Epithelial cell of proximal tubule (primary cell): ENCODE data around the gene ZFP57. TPM values are rescaled to one million over a fixed set of nuclear protein-coding genes. Genes with fewer than 3 reads are reported as not detected.
A peak's percentile ranks its signal among the peaks of the same experiment; 100 is the strongest.

Source experiments
- DNase-seq: peaks from one replicate; pipeline ENCODE4 v3.0.0-alpha.2; 2011; ENCODE audit warnings: low read depth
- H3K4me3 ChIP-seq: 2 replicates; pipeline ENCODE4 v1.5.1; 2011; ENCODE audit warnings: low read depth, mild to moderate bottlenecking, low read length
- total RNA-seq: library from RNA; depleted of rRNA; stranded (reverse); fragments of >200 nt; gene quantifications from 2 replicates; pipeline ENCODE4 v1.2.3, GENCODE V29; 2015
- TF ChIP-seq, protein P1 (sequence below): conservative IDR thresholded peaks from 2 replicates; pipeline ENCODE4 v1.5.1; 2012; ENCODE audit warnings: low read depth, mild to moderate bottlenecking, low read length

Gene ZFP57
- total RNA-seq, 1 donor from 2014 or later = 0.12 TPM

DNA sequence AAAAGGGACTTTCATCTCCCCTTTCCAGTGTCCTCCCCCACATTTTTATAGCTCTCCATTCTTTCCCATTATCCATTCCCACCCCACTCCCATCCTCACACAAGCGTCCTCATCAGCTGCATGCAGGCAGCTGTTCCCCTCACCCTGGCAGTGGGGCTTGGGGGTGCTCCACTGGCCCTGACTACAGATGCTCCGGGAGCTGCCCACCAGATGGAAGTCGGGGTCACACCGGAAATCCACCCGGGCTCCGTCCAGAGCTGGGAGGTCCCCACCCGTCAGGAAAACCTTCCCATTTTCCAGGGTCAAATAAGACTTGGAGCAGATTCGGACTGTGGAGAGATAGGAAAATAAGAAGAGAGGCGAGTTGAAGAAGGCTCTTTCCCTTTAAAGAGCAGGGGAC, 50.6 kb downstream of the ZFP57 start:
- no peak overlapping the region for H3K4me3 ChIP-seq
- DNase-seq = no peak
- TF ChIP-seq, protein P1, sequence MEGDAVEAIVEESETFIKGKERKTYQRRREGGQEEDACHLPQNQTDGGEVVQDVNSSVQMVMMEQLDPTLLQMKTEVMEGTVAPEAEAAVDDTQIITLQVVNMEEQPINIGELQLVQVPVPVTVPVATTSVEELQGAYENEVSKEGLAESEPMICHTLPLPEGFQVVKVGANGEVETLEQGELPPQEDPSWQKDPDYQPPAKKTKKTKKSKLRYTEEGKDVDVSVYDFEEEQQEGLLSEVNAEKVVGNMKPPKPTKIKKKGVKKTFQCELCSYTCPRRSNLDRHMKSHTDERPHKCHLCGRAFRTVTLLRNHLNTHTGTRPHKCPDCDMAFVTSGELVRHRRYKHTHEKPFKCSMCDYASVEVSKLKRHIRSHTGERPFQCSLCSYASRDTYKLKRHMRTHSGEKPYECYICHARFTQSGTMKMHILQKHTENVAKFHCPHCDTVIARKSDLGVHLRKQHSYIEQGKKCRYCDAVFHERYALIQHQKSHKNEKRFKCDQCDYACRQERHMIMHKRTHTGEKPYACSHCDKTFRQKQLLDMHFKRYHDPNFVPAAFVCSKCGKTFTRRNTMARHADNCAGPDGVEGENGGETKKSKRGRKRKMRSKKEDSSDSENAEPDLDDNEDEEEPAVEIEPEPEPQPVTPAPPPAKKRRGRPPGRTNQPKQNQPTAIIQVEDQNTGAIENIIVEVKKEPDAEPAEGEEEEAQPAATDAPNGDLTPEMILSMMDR = no peak

DNA sequence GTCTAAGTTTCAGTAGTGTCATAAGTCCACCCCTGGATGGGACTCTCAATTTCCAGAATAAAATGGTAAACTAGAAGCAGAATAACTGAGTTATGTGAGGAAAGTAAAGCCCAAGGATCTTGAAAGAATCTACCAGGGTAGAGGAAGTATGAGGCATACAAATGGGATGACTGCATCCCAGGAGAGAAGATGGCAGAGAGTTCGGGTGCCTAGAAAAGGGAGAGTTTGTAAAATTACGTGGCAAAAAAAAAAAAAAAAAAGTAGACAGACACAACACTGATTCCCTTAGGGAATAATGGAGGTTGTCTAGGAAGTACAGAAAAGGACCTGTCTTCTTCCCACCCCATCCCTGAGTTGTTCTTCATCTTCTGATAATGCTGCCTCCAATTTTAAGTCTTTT, 51.4 kb downstream of the ZFP57 start:
- TF ChIP-seq, protein P1 = no peak

DNA sequence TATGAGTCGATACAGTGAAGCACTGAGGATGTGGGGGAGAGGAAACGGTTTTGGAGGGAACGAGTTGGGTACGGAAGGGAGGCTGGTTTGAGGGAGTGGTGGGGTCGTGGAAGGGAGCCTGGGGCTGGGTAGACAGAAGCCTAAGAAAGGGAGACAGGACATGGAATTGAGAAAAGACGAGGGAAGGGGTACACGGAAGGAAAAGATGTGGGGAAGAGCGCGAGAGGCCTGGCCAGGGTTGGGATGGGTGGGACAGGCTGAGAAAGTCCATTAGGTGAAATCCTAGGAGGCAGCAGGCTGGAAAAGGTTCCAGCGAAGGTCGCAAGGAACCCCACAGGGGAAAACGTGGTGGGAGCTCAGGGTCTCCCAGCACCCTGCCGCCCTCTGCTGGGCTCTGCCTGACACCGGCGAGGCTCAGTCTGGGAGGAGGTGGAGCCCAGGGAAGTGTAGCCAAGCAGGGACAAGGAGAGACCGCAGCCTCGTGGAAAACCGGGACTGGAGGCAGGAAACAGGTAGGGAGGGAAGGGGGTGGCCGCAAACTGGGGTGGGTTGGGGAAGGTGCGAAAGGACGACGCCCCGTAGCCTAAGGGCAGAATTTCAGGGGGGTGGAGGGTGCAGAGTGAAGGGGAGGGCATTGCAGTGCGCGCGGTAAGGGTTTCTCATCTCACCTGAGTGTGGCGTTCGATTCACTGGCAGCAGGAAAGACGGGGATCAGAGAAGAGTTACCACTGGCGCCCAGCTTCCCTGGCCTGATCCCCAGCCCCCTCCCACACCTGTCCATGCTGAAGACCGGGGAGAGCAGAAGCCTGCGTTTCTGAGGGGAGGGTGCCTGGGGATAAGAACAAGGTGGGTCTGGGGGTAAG, 52.3 kb downstream of the ZFP57 start:
- no peak for DNase-seq
- H3K4me3 ChIP-seq = peak overlapping the region; percentile 70
- TF ChIP-seq, protein P1 = peak; percentile 54

More for the DNA sequence above, 51.4 kb downstream of the ZFP57 start:
- no peak for DNase-seq
- H3K4me3 ChIP-seq = no peak overlapping the region

DNA sequence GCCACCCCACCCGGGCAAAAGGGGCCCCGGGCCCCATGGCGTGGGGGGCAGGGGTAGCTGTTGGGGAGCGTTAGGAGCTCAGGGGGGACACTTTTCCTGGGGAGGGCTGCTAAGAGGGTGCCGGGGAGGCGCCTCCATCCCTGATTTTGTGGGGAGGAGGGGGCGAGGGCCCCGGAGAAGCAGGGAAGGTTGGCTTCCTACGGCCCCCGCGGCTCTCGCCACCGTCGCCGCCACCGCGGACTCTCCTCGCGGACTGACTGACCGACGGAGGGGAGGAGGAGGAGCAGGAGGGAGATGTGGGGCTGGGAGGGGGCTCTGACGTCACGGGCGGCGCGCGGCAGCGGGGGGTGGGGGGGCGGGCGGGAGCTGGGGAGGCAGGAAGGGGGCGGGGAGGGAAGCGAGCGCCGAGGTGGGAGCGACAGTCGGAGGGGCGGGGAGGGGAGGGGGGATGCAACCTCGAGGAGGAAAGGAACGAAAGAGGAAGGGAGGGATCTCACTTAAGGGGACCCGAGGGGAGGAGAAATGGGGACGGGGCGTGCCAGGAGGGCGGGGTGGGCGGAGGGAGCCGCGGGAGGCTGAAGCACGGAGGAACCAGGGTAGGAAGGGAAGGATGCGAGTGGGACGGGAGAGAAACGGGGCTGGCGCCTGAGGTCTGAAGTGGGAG, 53.1 kb downstream of the ZFP57 start:
- DNase-seq = no peak
- peak overlapping the region; percentile 70 for H3K4me3 ChIP-seq
- TF ChIP-seq, protein P1 = no peak

DNA sequence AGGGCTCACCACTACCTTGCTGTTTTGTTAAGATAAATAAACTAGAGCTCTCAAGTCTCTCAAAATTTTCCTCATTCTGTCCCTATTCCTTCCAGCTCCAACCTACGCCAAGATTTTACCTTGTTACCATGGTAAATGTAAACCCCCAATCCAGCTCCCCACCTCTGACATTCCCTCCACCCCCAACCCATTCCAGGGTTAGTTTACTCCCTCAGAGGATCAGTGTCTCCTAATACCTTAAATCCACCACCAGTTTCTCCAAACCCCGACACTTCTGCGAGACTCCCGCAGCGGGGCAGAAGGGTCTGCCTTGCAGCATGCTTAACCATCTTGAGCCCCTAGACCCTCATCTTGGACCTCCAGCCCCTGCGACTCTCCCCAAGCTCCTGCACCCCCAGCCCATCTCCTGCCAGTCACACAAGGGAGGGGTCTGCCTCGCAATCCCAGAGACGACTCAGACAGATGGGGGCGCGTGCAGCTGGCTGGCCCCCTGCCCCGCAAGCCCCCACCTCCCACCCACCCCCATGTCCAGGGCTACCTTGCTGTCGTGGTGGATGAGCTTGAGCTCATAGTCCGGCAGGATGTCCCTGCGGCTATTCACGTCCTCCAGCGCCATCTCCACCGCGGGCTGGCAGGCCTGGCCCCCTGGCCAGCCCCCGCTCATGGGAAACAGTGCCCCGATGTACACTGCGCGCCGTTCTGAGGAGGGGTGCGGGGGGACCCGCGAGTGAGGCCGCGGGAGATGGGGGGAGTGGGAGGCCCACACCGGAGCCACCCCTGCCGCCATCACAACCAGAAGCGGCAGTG, 53.8 kb downstream of the ZFP57 start:
- DNase-seq = no peak
- peak overlapping the region; percentile 70 for H3K4me3 ChIP-seq
- TF ChIP-seq, protein P1 = no peak

DNA sequence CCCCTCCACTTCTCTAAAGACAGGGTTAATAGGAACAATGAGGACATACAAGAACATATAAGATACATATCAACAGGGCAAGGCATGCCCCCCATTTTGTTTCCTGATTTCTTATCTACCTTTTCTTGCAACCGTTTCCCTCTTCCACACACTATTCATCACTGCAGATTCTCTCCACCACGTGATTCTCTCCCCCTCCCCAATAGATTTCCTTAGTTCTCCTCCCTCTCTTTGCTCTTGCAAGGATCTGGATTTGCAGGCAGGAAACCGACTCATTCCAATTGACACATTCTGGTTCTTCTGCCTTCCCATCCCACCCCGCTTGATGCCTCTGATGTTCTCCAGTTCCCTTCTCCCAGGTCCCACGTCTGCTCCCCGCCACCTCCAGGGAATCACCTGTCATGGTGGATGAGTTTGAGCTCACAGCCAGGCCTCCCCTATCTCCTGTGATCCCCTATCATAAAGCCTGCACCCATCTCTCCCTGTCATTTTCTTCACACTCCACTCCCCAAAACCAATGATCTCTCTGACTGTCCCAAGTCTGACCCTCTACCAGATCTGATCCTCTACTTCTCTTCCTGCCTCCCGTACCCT, 55.5 kb downstream of the ZFP57 start:
- TF ChIP-seq, protein P1 = no peak
- DNase-seq = no peak
- no peak overlapping the region for H3K4me3 ChIP-seq
